Calu3 (cell line): ENCODE results near the gene WDR90. TPM values are rescaled to one million over a fixed set of nuclear protein-coding genes. Genes with fewer than 3 reads are reported as not detected.
A peak's percentile ranks its signal among the peaks of the same experiment; 100 is the strongest.

Experiments used
- BruUV-seq: library from RNA; stranded (reverse); fragments of 400-500 nt; replicated peaks from 2 replicates; lab custom pipeline; 2021; lab: Mats Ljungman, UMichigan
- CTCF ChIA-PET: fragments of 300-600 bp; sonication (Branson Sonifier 250); formaldehyde crosslinking; loops from one replicate; lab custom pipeline; 2022; ENCODE audit warnings: antibody characterized with exemption; lab: Charles Lee
- DNase-seq: peaks from one replicate; pipeline ENCODE4 v3.0.0; 2022
- H3K27ac Mint-ChIP-seq: one replicate; pipeline ENCODE4 v1.8.0; 2022; ENCODE audit warnings: mixed read lengths; ENCODE audit not compliant: unreplicated experiment
- H3K27me3 Mint-ChIP-seq: one replicate; pipeline ENCODE4 v1.8.0; 2022; ENCODE audit warnings: mixed read lengths; ENCODE audit not compliant: unreplicated experiment
- H3K36me3 Mint-ChIP-seq: one replicate; pipeline ENCODE4 v1.8.0; 2022; ENCODE audit warnings: mild to moderate bottlenecking, moderate library complexity, mixed read lengths; ENCODE audit not compliant: insufficient read depth, unreplicated experiment
- H3K4me1 Mint-ChIP-seq: one replicate; pipeline ENCODE4 v1.8.0; 2022; ENCODE audit warnings: mild to moderate bottlenecking, low read depth, mixed read lengths; ENCODE audit not compliant: unreplicated experiment
- H3K4me3 Mint-ChIP-seq: one replicate; pipeline ENCODE4 v1.8.0; 2022; ENCODE audit warnings: mild to moderate bottlenecking, low read depth, moderate library complexity, mixed read lengths; ENCODE audit not compliant: unreplicated experiment
- H3K9me3 Mint-ChIP-seq: one replicate; pipeline ENCODE4 v1.8.0; 2022; ENCODE audit warnings: low read depth, mixed read lengths; ENCODE audit not compliant: unreplicated experiment
- CTCF ChIP-seq: fragments of 200-600 bp; IDR thresholded peaks from one replicate; pipeline ENCODE4 v1.8.0; 2022; ENCODE audit warnings: antibody characterized with exemption; ENCODE audit not compliant: unreplicated experiment
- intact Hi-C: fragments of 100-400 bp; cut with micrococcal nuclease; formaldehyde crosslinking; loops from one replicate; pipeline ENCODE4 v1.10.0; 2022; ENCODE audit not compliant: unreplicated experiment
- total RNA-seq: library from RNA; stranded (reverse); gene quantifications from 2 replicates; pipeline ENCODE4 v1.2.3, GENCODE V29; 2022

Gene WDR90
- total RNA-seq, 1 experiment from 2014 or later, result 142 TPM

- Mint-ChIP-seq H3K27me3 (no peaks in the 10 kb centered on the region), H3K4me1 (no peaks in the 10 kb centered on the region), H3K27ac (peak within 1 kb of the TSS; percentile 50), H3K4me3 (no peak within 1 kb of the TSS), H3K9me3 (no peaks in the 10 kb centered on the region), H3K36me3 (peaks cover 87% of the 10 kb centered on the region)
- no peak for TF ChIP-seq CTCF
- no TSS peak for BruUV-seq
- CTCF ChIA-PET, result no interaction called here
- intact Hi-C loops, result loop anchor here (10.0 kb wide), 1 partner anchor 106 kb away; the partner anchor contains the start of gene CAPN15
- DNase-seq, result peak; percentile 80
Observed at GRCh38 chr16:630815-631405, 18.3 kb upstream of the WDR90 start, which contains the start of gene WFIKKN1. TSS of gene WFIKKN1 (plus strand) at chr16:630985. CDS start at chr16:631254, 269 bp downstream.

DNA sequence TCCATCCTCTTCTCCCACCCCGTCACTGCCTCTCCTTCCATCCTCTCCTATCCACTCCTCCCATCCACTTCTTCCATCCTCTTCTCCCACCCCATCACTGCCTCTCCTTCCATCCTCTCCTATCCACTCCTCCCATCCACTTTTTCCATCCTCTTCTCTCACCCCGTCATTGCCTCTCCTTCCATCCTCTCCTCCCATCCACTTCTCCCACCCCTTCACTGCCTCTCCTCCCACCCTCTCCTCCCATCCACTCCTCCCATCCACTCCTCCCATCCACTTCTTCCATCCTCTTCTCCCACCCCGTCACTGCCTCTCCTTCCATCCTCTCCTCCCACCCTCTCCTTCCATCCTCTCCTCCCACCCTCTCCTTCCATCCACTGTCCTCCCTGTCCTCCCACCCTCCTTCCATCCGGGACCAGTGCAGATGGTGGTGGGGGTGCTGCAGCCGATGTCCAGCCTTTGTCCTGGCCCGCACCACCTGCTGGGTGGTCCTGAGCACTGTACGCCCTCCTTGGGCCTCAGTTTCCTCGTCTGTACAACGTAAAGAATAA is 17.3 kb upstream of the WDR90 start:
- no peak for DNase-seq
- intact Hi-C loops, result loop anchor here (10.0 kb wide), 1 partner anchor 107 kb away; the partner anchor contains the start of gene CAPN15
- no peak overlapping the region for H3K27ac Mint-ChIP-seq
- no peaks in the 10 kb centered on the region for H3K27me3 Mint-ChIP-seq
- H3K9me3 Mint-ChIP-seq, result no peaks in the 10 kb centered on the region
- H3K4me3 Mint-ChIP-seq, result no peak overlapping the region
- peaks cover 91% of the 10 kb centered on the region for H3K36me3 Mint-ChIP-seq
- BruUV-seq, result no TSS peak
- TF ChIP-seq CTCF, result no peak
- H3K4me1 Mint-ChIP-seq, result peaks cover 6% of the 10 kb centered on the region
- CTCF ChIA-PET, result no interaction called here

- intact Hi-C loops, result loop anchor here (10.0 kb wide), 1 partner anchor 108 kb away; the partner anchor contains the start of gene CAPN15
- no peak for TF ChIP-seq CTCF
Observed at GRCh38 chr16:632486-633335, 16.5 kb upstream of the WDR90 start.

GRCh38 chr16:633336-634050 is 15.7 kb upstream of the WDR90 start:
- Mint-ChIP-seq H3K9me3 (no peaks in the 10 kb centered on the region), H3K27ac (no peak overlapping the region), H3K36me3 (peaks cover 87% of the 10 kb centered on the region), H3K4me3 (no peak overlapping the region), H3K4me1 (peaks cover 8% of the 10 kb centered on the region), H3K27me3 (no peaks in the 10 kb centered on the region)
- no peak for DNase-seq
- no peak for TF ChIP-seq CTCF
- intact Hi-C loops, result loop anchor here (10.0 kb wide), 1 partner anchor 109 kb away; the partner anchor contains the start of gene CAPN15
- BruUV-seq, result no TSS peak
- CTCF ChIA-PET, result no interaction called here

More at GRCh38 chr16:632486-633335, 16.5 kb upstream of the WDR90 start:
- DNase-seq, result no peak
- no peaks in the 10 kb centered on the region for H3K27me3 Mint-ChIP-seq
- peaks cover 91% of the 10 kb centered on the region for H3K36me3 Mint-ChIP-seq
- no peaks in the 10 kb centered on the region for H3K9me3 Mint-ChIP-seq
- peaks cover 8% of the 10 kb centered on the region for H3K4me1 Mint-ChIP-seq
- H3K27ac Mint-ChIP-seq, result no peak overlapping the region
- CTCF ChIA-PET, result no interaction called here
- H3K4me3 Mint-ChIP-seq, result no peak overlapping the region
- BruUV-seq, result no TSS peak
